ENCODE results near the gene PDLIM5.

DNA sequence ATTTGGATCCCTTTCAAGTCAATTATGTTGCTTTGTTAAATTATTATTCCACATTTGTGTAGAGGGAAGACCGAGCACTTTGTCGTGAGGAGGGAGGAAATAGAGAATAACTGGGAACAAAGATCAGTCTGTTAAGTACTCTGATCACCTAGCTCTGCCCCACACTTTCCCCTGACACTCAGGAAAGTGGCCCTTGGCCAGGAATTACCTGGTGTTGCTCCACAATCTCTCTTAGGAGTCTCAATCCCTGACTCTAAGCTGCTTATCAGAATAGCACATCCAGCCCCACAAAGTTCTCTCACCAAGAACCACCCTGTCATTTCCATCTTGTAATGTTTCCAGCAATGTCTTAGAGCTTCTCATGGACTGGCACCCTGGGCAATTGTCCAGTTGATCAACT, 222.2 kb downstream of the PDLIM5 start:
- TF ChIP-seq POLR2A (IDR thresholded peaks at IDR 0.05) = no peak
- TF ChIP-seq, protein P1, sequence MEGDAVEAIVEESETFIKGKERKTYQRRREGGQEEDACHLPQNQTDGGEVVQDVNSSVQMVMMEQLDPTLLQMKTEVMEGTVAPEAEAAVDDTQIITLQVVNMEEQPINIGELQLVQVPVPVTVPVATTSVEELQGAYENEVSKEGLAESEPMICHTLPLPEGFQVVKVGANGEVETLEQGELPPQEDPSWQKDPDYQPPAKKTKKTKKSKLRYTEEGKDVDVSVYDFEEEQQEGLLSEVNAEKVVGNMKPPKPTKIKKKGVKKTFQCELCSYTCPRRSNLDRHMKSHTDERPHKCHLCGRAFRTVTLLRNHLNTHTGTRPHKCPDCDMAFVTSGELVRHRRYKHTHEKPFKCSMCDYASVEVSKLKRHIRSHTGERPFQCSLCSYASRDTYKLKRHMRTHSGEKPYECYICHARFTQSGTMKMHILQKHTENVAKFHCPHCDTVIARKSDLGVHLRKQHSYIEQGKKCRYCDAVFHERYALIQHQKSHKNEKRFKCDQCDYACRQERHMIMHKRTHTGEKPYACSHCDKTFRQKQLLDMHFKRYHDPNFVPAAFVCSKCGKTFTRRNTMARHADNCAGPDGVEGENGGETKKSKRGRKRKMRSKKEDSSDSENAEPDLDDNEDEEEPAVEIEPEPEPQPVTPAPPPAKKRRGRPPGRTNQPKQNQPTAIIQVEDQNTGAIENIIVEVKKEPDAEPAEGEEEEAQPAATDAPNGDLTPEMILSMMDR (IDR thresholded peaks at IDR 0.05) = no peak
